Stimulated activated CD4-positive, alpha-beta T cell treated with anti-CD3 and anti-CD28 coated beads, Interleukin-15, amount 100 ng/mL, for 48 hours (primary cell): ENCODE data around the gene MYO1E.

ENCODE experiments used
- DNase-seq, 2 donors: peaks; one replicate each; pipeline ENCODE4 v3.0.0-alpha.2; 2020; ENCODE audit warnings: low read depth in 2 of 2

The MYO1E gene

DNA sequence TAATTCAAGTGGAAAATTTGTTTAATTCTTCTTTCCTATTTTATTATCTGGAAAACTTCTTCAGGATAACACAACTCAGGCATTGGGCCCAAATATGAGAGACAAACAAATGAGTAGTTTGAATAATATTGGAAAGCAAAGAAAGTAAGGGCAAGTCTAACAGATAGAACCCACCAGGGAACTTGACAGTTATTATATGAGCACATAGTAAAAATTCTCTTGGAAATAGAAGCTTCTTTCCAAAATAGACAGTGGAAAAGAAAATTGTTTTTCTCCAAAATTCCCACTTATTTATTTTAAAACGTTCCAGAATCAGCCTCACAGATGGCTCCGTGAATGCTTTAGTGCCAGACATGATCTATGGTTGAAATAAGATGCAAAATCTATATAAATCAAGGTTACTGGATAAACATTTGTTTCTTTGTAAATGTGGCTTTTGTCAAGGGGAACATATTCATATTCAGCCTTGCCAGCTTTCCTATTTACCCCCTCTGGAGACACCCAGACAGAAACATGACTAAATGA lies 142.1 kb downstream of the MYO1E start:
- DNase-seq = no peak

DNA sequence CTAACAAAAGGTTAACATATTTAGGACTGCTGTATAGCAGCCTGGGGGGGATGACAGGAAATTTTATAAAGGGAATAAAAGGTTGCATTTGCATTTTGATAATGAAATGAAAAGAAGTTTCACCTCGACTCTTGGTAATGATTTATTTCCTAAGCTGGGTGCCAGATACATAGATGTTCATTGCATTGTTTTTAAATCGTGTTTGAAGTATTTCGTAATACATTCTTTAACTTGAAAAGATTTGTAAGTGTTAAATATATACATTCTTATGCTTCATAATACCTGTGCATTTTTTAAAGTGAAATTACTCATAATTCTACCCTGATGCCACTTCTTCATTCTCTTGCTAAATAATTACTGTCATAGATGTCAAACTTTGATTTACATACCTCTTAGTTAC lies 143.2 kb downstream of the MYO1E start:
- DNase-seq = no peak

DNA sequence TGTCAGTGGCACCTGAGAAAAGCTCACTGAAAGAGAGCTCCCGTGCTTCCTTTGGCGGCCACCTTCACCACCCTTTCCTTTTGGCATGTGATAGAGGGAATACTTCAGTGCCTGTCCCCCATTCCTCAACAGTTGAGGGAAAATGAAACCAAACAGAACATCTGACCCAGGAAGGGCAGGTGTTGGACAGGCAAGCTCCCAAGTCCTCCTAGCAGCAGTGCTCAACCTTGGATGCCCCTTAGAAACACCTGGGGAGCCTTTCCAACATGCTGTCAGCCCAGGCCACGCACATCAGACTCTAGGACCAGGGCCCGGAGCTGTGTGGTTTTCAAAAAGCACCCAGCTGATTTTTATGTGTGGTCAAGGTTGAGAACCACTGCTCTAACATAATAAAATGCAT lies 143.7 kb downstream of the MYO1E start:
- DNase-seq = no peak

DNA sequence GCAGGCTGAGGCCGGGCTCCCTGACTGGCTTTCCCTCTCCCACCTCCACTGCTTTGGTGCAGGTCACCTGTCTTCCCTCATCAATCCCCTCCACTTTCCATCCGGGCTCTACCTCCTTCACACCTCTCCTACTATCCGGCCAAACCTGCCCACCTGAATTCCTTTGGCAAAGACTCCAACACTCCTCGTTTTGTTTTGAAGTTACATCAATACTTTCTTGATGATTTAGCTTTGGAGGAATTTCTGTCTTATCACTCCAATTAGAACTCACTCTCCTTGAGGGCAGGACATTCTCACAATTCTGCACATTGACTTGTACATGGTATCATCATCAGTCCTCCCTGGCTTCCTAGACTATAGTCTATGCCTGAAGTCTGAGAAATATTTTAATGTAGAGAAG lies 145.7 kb downstream of the MYO1E start:
- DNase-seq = no peak

DNA sequence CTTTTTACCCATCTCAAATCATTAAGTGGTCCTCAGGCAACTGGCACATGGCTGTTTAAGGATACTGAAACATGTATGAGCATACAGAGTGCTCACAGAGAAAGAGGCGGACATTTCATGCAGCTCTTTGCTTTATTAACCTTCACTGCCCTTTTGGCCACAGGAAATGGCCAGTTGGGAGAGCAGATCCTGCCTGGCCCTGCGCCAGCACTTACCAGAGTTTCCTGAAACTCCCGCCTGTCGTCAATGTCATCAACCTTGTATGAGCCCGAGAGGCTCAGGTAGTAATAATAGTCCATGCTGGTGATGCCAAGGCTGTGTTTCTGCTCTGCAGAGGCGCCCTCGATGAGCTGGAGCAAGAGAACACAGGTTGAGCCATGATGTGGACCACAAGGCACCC lies 148.2 kb downstream of the MYO1E start:
- DNase-seq = no peak

DNA sequence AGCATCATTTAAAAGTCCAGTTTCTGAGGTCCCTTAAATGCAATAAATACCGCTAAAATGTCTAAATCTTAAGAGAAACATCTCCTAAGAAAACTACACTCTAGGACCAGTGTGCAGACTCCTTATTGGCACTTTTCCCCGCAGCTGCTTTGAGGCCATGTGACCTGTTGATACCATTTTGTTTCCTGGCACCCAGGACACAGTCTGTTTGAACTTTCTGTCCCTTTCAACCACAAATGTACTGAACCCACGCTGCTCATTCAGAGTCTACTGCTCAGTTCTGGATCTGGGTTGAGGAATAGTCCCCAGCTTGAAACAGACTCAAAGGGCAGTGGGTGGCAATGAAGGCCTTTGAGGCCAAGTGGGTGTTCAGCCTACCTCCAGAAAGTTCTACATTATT lies 148.9 kb downstream of the MYO1E start:
- no peak for DNase-seq

DNA sequence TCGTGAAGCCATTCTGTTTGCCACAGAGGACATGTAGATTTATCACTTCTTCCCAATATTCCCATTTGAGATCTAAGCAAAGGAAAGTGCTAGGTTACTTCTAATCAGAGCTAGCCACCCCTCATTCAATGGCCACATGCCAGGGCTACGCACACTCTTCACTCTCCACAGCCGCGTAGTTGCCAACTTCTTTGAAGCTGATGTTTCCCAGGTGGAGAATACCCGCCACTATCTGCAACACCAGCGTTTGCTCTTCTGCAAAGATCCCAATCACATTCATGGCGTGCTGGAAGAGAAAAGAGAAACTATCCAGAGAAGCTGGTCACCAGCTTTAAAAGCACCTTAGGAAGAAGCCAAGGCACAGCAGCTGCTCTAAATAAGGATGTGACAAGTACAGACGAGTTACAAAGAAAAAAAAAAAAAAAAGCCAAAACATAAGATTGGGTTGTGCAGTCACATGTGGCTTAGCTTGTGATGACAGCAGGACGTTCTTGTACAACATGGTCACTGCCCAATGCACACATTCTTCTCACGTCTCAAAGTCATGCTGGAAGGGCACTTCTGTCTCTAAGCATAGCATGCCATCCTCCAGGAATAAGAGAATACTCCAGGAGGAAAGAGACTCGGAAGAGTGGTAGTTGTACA lies 149.6 kb downstream of the MYO1E start:
- no peak for DNase-seq

DNA sequence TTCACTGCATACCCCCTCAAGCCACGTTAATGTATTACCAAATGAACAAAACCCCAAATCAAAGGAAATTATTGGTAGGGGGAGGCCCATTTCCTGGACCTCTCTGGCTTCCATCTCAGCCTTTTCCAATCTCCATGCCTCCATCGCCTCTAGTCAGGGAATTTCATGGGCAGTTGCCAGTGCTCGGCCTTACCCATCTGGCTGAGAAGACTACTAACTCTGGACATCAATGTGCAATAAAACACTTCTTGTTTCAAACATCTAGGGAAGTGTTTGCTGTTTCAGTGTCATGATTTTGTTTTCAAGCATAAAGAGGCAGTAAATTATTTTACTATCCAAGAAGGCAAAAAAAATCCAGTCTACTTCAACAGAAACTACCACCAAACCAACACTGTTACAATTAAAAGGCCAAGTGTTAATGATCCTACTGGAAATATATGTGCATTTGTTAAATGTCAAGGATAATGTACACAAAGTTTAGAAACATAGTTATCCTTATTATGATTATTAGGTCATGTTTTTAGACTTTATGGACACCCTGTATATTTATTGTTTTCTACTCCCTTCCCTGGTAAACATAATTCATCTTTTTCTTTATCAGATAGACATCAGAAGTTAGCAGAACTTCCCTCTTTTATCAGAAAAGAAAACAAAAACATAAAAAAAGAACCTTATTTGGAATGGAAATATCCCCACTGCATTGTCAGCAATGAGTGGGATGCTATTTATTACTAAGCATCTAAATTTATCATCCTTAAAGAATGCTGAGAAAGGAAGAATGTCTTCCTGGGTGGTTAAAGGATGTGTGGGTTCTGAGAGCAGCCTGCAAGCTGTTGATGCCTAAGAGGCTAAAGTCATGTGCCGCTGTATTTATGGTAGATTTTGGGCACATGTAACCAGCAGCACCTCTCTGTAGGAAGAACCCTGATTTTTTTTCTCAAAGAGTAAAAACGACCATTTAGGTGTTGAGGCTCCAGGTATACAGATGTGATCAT lies 150.9 kb downstream of the MYO1E start:
- no peak for DNase-seq

DNA sequence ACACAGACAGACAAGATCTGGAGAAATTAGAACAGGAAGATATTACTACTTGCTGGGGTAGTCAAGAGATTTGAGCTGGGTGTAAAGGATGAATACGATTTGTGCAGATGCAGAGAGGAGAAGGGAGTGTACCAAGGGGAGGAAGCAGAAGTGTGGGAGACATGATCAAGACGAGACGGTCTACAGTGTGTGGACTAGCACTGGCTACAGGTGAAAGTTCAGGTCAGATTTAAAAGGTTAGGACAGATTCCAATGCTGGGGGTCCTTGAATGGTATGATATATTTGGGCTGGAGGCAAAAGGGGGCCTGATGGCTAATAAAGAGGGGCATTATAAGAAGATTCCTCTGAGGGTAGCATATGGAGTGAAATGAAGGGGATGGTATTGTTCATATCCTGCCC lies 154.0 kb downstream of the MYO1E start:
- DNase-seq = no peak

DNA sequence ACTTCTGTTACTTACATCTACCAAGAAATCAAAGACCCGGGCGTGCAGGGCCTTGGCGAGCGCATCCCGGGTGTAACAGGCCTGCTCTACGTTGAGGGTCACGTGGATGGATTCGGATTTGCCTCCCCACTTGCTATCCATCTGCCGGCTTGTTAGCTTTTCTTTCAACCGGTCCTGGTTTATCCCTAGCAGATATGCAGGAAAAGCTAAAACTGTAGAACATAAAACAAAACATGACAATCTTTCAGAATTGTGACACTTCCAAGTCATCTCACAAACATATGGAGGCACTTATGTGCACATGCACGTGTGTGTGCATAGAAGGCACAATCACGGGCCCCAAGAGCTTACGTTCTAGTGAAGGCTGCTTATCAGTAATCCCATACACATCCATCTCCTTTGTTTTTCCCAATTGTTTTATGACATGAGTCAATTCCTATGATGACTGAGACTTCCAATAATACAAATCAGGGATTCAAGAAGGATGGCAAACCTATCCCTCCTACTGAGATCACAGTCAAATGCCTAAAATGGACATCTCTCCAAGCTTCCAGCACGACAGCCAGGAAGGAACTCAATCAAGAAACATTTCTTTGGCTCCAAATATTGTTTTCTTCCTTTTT lies 154.7 kb downstream of the MYO1E start:
- no peak for DNase-seq

DNA sequence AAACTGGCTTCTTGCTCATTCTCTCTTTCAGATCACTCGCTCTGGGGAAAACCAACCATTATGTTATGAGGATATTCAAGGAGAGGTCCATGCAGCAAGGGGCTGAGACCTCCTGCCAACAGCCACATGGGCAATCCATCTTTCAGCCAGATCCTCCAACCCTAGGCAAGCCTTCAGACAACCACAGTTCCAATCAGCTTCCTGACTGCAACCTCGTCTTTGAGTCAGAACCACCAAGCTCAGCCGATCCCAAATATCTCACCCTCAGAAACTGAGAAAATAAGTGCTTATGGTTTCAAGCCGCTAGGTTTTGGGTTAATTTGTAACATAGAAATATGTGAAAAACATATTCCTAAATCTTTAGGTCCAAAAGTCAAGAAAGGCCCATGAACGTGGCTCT lies 155.8 kb downstream of the MYO1E start:
- DNase-seq = no peak

DNA sequence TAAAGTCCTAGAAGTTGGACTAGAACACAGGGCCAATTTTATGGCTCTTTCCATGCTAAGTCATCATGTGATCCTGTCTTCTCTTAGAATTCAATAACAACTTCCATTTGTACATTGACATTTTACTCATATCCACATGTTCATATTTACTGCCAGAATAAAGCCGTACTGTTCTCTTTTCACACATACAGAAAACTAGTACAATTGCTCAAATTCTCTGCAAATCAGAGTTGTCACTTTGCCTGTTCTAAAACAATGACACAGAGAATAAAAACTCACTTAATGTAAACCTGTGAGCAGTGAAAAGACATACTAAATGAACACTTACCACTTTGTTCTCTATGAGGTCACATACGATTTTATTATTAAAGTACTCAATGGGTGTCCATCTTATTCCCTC lies 162.5 kb downstream of the MYO1E start:
- DNase-seq = no peak

DNA sequence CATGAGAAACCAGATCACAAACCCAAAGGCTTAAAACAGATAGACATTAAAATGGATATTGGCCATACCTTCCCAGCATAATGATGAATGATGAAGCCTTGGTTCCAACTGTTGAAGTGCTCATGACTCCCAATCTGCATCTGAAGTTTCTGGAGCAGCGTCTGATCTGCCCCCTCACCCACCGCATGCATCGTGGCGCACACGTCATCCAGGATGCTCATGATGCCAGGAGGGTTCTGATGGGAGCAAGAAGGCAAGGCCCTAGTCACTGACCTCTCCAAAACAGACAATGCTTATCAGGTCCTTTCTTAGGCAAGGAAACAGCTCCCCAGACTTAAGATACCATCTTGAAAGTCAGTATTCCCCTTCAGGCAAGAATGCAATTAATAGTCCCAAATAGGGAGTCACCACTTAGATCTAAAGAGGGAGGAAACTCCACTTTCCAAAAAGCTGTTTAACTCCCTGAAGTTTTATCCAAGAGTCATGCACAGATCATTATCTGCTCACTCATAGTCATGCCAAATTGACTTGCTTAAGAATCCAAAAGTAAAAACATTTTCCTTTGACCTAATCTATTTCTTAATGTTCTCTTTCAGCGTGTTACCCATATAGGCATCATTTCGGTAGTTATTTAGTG lies 163.9 kb downstream of the MYO1E start:
- no peak for DNase-seq

DNA sequence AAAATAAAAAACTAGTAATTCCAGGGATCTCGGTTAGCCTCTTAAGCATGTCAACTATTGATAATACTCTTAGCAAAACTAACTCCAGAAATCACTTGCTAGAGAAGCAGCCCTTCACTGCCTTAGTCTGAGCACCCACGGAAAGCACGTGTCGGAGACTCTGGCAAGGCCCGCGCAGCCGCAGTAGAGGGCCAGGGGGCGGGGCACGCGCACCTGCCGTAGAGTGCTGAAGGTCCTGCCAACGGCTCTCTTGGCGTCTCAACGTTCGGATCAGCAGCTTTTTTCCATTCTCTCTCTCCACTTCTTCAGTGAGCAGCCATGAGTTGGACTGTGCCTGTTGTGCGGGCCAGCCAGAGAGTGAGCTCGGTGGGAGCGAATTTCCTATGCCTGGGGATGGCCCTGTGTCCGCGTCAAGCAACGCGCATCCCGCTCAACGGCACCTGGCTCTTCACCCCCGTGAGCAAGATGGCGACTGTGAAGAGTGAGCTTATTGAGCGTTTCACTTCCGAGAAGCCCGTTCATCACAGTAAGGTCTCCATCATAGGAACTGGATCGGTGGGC lies 166.0 kb downstream of the MYO1E start, which contains the start of gene LDHAL6B:
LDHAL6B (plus strand) TSS at position 221 of the 561 bp plus-strand sequence; CDS start at position 319, 98 bp downstream.
- DNase-seq = no peak

DNA sequence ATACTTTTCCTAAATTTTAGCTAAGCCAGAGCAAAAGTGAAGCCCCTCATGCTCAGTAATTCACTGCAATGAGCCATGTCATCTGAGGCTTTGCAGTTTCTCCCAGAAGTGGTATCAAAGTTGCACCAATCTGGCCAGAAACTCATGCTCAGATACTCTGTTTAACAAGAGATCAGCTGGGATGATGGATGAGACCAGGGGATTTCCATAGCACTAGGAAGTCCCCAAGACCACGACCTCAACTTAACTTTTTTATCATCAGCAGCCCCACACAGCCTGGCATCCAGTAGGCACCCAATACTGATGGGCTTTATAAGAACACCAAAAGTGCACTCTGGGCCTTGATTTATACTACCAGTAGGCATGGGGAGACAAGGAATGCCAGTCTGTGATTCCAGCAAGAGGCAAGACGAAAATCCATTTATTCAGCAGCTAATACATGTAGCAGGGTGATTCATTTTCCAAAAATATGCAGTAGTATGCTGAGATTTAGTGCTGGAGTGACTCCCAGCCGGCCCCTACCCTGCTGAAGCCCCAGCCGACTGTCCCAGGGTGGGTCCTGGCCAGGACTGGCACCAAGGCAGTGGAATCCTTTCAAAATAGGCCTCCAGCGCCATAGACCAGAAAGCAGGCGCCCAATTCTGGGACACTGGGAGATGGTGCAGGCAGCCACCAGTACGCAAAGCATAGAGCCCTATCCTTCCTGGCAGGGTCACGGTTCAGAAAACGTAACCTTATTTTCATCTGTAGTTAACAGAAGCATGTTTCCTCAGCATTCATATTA lies 166.6 kb downstream of the MYO1E start:
- no peak for DNase-seq

DNA sequence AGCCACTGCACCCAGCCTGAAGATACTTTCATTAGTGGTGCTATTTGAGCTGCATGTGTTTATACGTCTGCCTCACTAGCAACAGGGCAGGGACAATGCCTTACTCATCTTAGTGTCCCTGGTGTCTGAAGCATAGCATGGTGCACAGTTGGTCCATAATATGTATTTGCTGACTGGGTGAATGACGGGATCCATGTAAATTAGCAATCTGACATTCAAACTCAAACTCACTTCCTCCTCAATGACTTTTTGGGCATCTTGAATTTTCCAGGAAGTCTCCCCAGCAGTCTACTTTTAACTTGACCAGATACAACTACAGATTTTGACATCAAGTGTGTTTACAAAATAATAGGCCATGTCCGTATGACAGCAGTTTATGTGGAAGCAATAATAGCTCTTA lies 169.0 kb downstream of the MYO1E start:
- DNase-seq = no peak

DNA sequence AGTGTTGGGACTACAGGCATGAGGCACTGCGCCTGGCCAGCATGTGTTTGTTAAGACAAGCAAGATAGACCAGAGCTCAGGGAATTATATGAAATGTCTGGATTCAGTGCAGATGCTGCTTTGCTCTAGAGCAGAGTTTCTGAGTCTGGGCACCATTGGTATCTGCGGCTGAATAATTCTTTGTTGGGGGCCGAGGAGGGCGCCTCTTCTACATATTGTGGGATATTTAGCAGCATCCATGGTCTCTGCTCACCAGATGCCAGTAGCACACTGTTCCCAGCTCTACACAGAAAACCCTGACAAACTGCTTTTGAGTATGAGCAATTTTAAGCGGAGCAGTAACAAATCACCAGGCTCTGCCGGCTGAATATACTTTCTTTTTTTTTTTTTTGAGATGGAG lies 169.7 kb downstream of the MYO1E start:
- no peak for DNase-seq

DNA sequence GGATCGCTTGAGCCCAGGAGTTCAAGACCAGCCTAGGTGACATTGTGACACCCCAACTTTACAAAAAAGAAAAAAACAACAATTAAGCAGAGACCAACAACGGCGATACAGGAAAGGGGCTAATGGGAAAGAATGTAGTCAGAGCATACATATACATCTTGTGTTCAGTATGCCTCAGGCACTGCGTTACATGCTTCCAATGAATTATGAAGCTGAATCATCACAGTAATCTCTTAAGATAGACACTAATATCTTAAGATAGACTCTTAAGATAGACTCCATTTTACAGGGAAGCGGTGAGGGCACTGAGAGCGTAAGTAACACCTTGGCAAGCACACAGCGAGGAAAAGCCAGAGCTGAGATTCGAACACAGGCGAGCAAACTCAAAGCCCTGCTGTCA lies 172.1 kb downstream of the MYO1E start:
- DNase-seq = no peak

DNA sequence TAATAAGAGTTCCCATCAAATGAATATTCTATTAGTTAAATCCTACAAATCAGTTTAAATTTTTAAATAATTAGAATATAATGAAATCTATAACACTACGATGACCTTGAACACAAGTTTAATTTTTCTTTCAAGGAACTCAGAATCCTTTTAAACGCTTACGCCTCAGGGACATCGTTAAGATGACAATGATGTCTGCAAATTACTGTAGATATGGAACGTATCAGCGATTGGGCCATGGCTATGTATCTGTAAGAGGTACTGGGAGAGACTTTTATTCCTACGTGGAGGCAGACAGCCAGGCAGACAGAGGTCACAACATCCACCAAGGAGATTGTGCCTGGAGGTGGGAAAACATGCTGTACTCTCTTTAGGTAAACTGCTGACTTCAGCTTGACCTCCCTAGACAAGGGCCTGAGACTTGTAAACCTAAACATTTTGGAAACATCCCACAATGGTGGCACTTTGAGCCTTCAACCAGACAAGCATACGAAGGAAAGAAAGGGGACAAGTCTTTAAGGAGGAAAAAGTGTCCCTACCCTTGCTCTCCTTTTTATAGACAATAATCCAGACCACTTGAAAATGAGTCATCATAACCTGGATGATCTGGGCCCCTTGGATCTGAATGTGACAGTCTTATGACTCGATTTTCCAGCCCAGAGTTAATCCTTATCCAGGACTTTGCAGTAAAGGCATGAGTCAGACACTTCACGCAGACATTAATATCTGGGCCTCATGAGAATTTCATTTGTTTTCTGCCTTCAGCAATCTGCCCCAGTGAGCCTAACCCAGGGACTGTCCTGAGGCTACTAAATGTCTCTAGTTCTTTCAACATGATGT lies 172.8 kb downstream of the MYO1E start:
- DNase-seq = no peak

DNA sequence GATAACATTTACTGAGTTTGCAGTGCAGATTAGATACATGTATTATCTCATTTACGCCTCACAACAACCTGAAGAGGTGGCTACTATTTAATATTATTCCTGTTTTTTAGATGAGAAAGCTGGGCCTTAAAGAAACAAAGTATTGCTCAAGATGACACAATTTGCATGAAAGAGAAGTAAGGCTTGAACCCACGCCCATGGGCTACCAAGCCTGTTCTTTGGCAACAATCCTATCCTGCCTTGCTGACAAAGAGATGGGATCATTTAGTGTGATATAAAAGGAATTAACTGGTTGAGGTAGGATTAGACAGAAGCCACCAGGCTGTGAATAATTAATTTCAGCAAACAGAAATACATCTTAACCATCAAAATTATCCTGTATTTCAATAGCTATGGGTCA lies 175.2 kb downstream of the MYO1E start:
- DNase-seq = no peak
